Activated effector memory CD4-positive, alpha-beta T cell treated with anti-CD3 and anti-CD28 coated beads, Interleukin-2, amount 50 U/mL, for 16 hours (primary cell): ENCODE measurements around the gene GPATCH8.
"Not testable (repeated sequence)": the region's sequence is repeated elsewhere in the genome, so short reads cannot be mapped to it uniquely, and the experiment has no call there.

Experiments used
- DNase-seq: peaks from one replicate; pipeline ENCODE4 v3.0.0-alpha.2; 2020

Gene GPATCH8

GRCh38 chr17:44396946-44397345 is 106.3 kb downstream of the GPATCH8 start:
- DNase-seq: no peak

- DNase-seq: no peak
Observed at GRCh38 chr17:44394833-44395232, 108.4 kb downstream of the GPATCH8 start.

GRCh38 chr17:44394112-44394511 is 109.1 kb downstream of the GPATCH8 start:
- not testable (repeated sequence) for DNase-seq

GRCh38 chr17:44390250-44390870 is 112.8 kb downstream of the GPATCH8 start:
- DNase-seq: no peak

- no peak for DNase-seq
Observed at GRCh38 chr17:44389723-44390202, 113.4 kb downstream of the GPATCH8 start.

- DNase-seq: no peak
Observed at GRCh38 chr17:44389281-44389680, 113.9 kb downstream of the GPATCH8 start, which contains the start of gene ITGA2B. Gene ITGA2B (minus strand): TSS chr17:44389649. CDS start chr17:44389473, 176 bp downstream.

GRCh38 chr17:44387804-44388203 is 115.4 kb downstream of the GPATCH8 start:
- DNase-seq: no peak

- no peak for DNase-seq
Observed at GRCh38 chr17:44386182-44386525, 117.1 kb downstream of the GPATCH8 start.

- peak; percentile 93 for DNase-seq
Observed at GRCh38 chr17:44385287-44386181, 117.7 kb downstream of the GPATCH8 start.

GRCh38 chr17:44384823-44385286 is 118.4 kb downstream of the GPATCH8 start:
- no peak for DNase-seq

- no peak for DNase-seq
Observed at GRCh38 chr17:44384281-44384822, 118.9 kb downstream of the GPATCH8 start.

- DNase-seq: no peak
Observed at GRCh38 chr17:44383861-44384260, 119.3 kb downstream of the GPATCH8 start.

- DNase-seq: peak; percentile 54
Observed at GRCh38 chr17:44383363-44383762, 119.8 kb downstream of the GPATCH8 start.

GRCh38 chr17:44382917-44383316 is 120.3 kb downstream of the GPATCH8 start:
- peak; percentile 44 for DNase-seq

GRCh38 chr17:44381810-44382305 is 121.3 kb downstream of the GPATCH8 start:
- no peak for DNase-seq

- no peak for DNase-seq
Observed at GRCh38 chr17:44380767-44381166, 122.4 kb downstream of the GPATCH8 start.

- no peak for DNase-seq
Observed at GRCh38 chr17:44379887-44380286, 123.3 kb downstream of the GPATCH8 start.

GRCh38 chr17:44378171-44378705 is 125.0 kb downstream of the GPATCH8 start:
- DNase-seq: no peak

GRCh38 chr17:44376779-44377178 is 126.4 kb downstream of the GPATCH8 start:
- DNase-seq: no peak

GRCh38 chr17:44376124-44376523 is 127.1 kb downstream of the GPATCH8 start:
- DNase-seq: no peak

GRCh38 chr17:44375196-44376017 is 127.8 kb downstream of the GPATCH8 start:
- no peak for DNase-seq
